PC-3 (cell line): ENCODE results near the gene PRRT4. TPM values are rescaled to one million over a fixed set of nuclear protein-coding genes. Genes with fewer than 3 reads are reported as not detected.
A peak's percentile ranks its signal among the peaks of the same experiment; 100 is the strongest.

Experiments
- ATAC-seq: fragments of 200-7000 bp; cut with Tn5 transposase; 2 replicates; pipeline ENCODE4 v1.9.1; 2020; ENCODE audit warnings: mild to moderate bottlenecking, moderate library complexity
- BruUV-seq: library from RNA; stranded (reverse); fragments of 400-500 nt; replicated peaks from 2 replicates; lab custom pipeline; 2021; lab: Mats Ljungman, UMichigan
- CTCF ChIA-PET: fragments of 300-600 bp; sonication (Branson Sonifier 250); formaldehyde crosslinking; loops from one replicate; lab custom pipeline; 2022; ENCODE audit warnings: antibody characterized with exemption; lab: Charles Lee
- POLR2A ChIA-PET: fragments of 300-600 bp; sonication (Branson Sonifier 250); formaldehyde crosslinking; loops from one replicate; lab custom pipeline; 2022; ENCODE audit warnings: antibody characterized with exemption; ENCODE audit not compliant: unreplicated experiment; lab: Charles Lee
- DNase-seq: peaks from one replicate; pipeline ENCODE4 v3.0.0-alpha.2; 2015
- H2AFZ ChIP-seq: fragments of 300-600 bp; sonication (generic); 2 replicates; pipeline ENCODE4 v1.6.0; 2016; ENCODE audit warnings: antibody characterized with exemption, low read length
- H3F3A ChIP-seq: fragments of 300-600 bp; sonication (generic); one replicate; pipeline ENCODE4 v1.6.0; 2017; ENCODE audit warnings: antibody characterized with exemption, low read length, control low read depth, mild to moderate bottlenecking; ENCODE audit not compliant: unreplicated experiment
- H3K27ac ChIP-seq: fragments of 300-600 bp; sonication (generic); 2 replicates; pipeline ENCODE4 v1.5.1; 2016; ENCODE audit warnings: mild to moderate bottlenecking, low read length
- H3K27me3 ChIP-seq: fragments of 300-600 bp; sonication (generic); 2 replicates; pipeline ENCODE4 v1.6.1; 2016; ENCODE audit warnings: low read length, mixed read lengths
- H3K36me3 ChIP-seq: fragments of 300-600 bp; sonication (generic); 2 replicates; pipeline ENCODE4 v1.6.1; 2016; ENCODE audit warnings: low read depth, mixed run types, low read length, mixed read lengths
- H3K4me1 ChIP-seq: fragments of 300-600 bp; sonication (generic); 2 replicates; pipeline ENCODE4 v1.5.1; 2016; ENCODE audit warnings: low read length; ENCODE audit not compliant: insufficient read depth
- H3K4me2 ChIP-seq: fragments of 300-600 bp; sonication (generic); 2 replicates; pipeline ENCODE4 v1.6.0; 2016; ENCODE audit warnings: low read length
- H3K4me3 ChIP-seq: fragments of 300-600 bp; sonication (generic); 2 replicates; pipeline ENCODE4 v1.5.1; 2016; ENCODE audit warnings: mild to moderate bottlenecking, low read length, mixed read lengths
- H3K79me2 ChIP-seq: fragments of 300-600 bp; sonication (generic); 2 replicates; pipeline ENCODE4 v1.6.1; 2017; ENCODE audit warnings: low read length, mixed read lengths
- H3K9ac ChIP-seq: fragments of 300-600 bp; sonication (generic); 2 replicates; pipeline ENCODE4 v1.6.0; 2016; ENCODE audit warnings: mild to moderate bottlenecking, low read length
- H3K9me2 ChIP-seq: fragments of 300-600 bp; sonication (generic); replicated peaks from 2 replicates; pipeline ENCODE4 v1.6.1; 2016; ENCODE audit warnings: mixed run types, low read length, mixed read lengths
- H3K9me3 ChIP-seq: fragments of 300-600 bp; sonication (generic); 2 replicates; pipeline ENCODE4 v1.6.1; 2016; ENCODE audit warnings: low read length, mixed read lengths
- H4K20me1 ChIP-seq: fragments of 300-600 bp; sonication (generic); 2 replicates; pipeline ENCODE4 v1.6.1; 2016; ENCODE audit warnings: low read length, mixed read lengths
- CTCF ChIP-seq: fragments of 300-600 bp; sonication (generic); conservative IDR thresholded peaks from 2 replicates; pipeline ENCODE4 v1.5.1; 2017; ENCODE audit warnings: antibody characterized with exemption, low read depth, mild to moderate bottlenecking, low read length
- EZH2 ChIP-seq: fragments of 300-600 bp; sonication (generic); IDR thresholded peaks from one replicate; pipeline ENCODE4 v1.6.1; 2017; ENCODE audit warnings: antibody characterized with exemption, mild to moderate bottlenecking, low read length; ENCODE audit not compliant: unreplicated experiment
- EZH2phosphoT487 ChIP-seq: fragments of 300-600 bp; sonication (generic); IDR thresholded peaks from 2 replicates; pipeline ENCODE4 v1.6.1; 2018; ENCODE audit warnings: mild to moderate bottlenecking, antibody characterized with exemption, low read length, borderline replicate concordance
- intact Hi-C: fragments of 100-400 bp; cut with micrococcal nuclease; formaldehyde crosslinking; loops from 2 replicates; pipeline ENCODE4 v1.9.0; 2023
- total RNA-seq: library from RNA; depleted of rRNA; stranded (reverse); fragments of >200 nt; gene quantifications from 2 replicates; pipeline ENCODE4 v1.2.3, GENCODE V29; 2014

PRRT4 gene
- total RNA-seq, 1 experiment from 2014 or later, result 0.36 TPM

GRCh38 chr7:128385988-128386925 lies 24.8 kb upstream of the PRRT4 start:
- DNase-seq (no peak), ATAC-seq (no peak)
- POLR2A ChIA-PET, result no interaction called here
- no TSS peak for BruUV-seq
- Histone ChIP-seq H3K79me2 (no peaks in the 10 kb centered on the region), H2AFZ (no peak overlapping the region), H3K4me2 (no peak overlapping the region), H3K27ac (no peak overlapping the region), H3K4me1 (peaks cover 3% of the 10 kb centered on the region; the same call in 1 of the 2 replicates), H3K4me3 (no peak overlapping the region), H3K9me2 (no peaks in the 10 kb centered on the region), H3F3A (no peaks in the 10 kb centered on the region), H4K20me1 (no peaks in the 10 kb centered on the region), H3K36me3 (no peaks in the 10 kb centered on the region), H3K9me3 (no peaks in the 10 kb centered on the region), H3K27me3 (no peaks in the 10 kb centered on the region), H3K9ac (no peak overlapping the region)
- CTCF ChIA-PET, result interaction anchor here (1.1 to 2.4 kb wide), 3 partner anchors 18 to 42 kb away, joined by 3 to 80 read pairs (median 4); no protein-coding TSS in a partner anchor
- intact Hi-C loops, result no loop called here
- no peak for TF ChIP-seq EZH2
- no peak for TF ChIP-seq EZH2phosphoT487
- no peak for TF ChIP-seq CTCF

GRCh38 chr7:128384726-128385125 lies 23.2 kb upstream of the PRRT4 start:
- Histone ChIP-seq H3K9me2 (no peaks in the 10 kb centered on the region), H3K27me3 (no peaks in the 10 kb centered on the region), H3K4me3 (no peak overlapping the region), H3K27ac (no peak overlapping the region), H3K79me2 (no peaks in the 10 kb centered on the region), H3K9me3 (no peaks in the 10 kb centered on the region), H3F3A (no peaks in the 10 kb centered on the region), H3K36me3 (no peaks in the 10 kb centered on the region), H2AFZ (no peak overlapping the region), H3K4me2 (no peak overlapping the region), H4K20me1 (no peaks in the 10 kb centered on the region), H3K9ac (no peak overlapping the region), H3K4me1 (peaks cover 5% of the 10 kb centered on the region; the same call in 1 of the 2 replicates)
- TF ChIP-seq EZH2 (no peak), CTCF (no peak), EZH2phosphoT487 (no peak)
- ATAC-seq (no peak), DNase-seq (no peak)
- ChIA-PET CTCF (no interaction called here), POLR2A (no interaction called here)
- BruUV-seq, result no TSS peak
- intact Hi-C loops, result no loop called here

- H3K9ac ChIP-seq, result no peak overlapping the region
- no peak overlapping the region for H2AFZ ChIP-seq
- POLR2A ChIA-PET, result no interaction called here
- CTCF ChIA-PET, result no interaction called here
- ATAC-seq (peak; percentile 5; the same call in 1 of the 2 replicates), DNase-seq (peak; percentile 16)
- no peaks in the 10 kb centered on the region for H4K20me1 ChIP-seq
- peaks cover 5% of the 10 kb centered on the region; the same call in 1 of the 2 replicates for H3K4me1 ChIP-seq
- no peaks in the 10 kb centered on the region for H3K9me2 ChIP-seq
- intact Hi-C loops, result no loop called here
- no peaks in the 10 kb centered on the region for H3K79me2 ChIP-seq
- H3F3A ChIP-seq, result no peaks in the 10 kb centered on the region
- no peak overlapping the region for H3K27ac ChIP-seq
- H3K4me2 ChIP-seq, result no peak overlapping the region
- TF ChIP-seq EZH2 (no peak), CTCF (no peak), EZH2phosphoT487 (no peak)
- no peaks in the 10 kb centered on the region for H3K36me3 ChIP-seq
- no peaks in the 10 kb centered on the region for H3K27me3 ChIP-seq
- H3K9me3 ChIP-seq, result no peaks in the 10 kb centered on the region
- no peak overlapping the region for H3K4me3 ChIP-seq
- no TSS peak for BruUV-seq
Observed at GRCh38 chr7:128383776-128384175, 22.3 kb upstream of the PRRT4 start.
